C1 segment of cervical spinal cord (tissue), 14 donors: ENCODE data around the gene S100A10.
A peak's percentile ranks its signal among the peaks of the same experiment; 100 is the strongest.

Source experiments
- DNase-seq, 14 donors: peaks; one replicate each; lab custom pipeline; 2025; lab: John Stamatoyannopoulos, UW

S100A10 gene

DNA sequence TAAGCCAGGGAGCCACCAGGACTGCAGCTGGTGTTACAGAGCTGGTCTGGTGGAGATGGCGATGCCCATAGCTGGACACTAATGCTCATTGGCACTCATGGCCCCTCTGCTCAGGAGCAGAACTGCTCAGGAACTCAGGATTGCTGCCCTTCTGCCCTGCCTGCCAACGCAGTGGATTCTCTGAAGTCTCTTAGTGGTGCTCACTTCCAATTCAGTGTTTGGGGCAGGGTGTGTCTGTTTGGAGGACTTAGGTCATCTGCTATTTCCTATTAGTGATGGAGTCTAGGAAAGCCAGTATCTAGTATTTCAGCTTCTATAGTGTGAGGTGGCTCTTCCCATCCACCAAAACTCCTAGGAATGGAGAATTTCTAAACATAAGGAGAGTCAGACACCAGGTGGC, 29.1 kb downstream of the S100A10 start:
- no peak for DNase-seq

DNA sequence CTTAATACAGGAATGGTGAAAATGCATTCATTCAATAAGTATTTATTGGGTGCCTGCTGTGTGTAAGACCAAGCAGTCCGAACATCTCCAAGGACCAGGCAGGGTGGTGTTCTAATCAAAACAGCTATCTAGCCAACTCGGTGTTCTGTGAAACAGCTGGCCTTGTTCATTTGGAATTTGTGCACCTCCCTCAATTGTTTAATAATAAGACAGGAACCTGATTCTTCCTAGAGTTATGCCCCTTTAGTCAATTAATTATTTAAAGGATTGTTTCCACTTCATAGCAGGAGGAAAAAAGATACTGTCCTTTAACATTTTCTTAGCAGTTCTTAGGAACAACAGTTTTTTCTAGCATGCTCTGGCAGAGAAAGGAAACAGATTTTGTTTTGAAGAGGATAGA, 30.4 kb downstream of the S100A10 start:
- no peak for DNase-seq

DNA sequence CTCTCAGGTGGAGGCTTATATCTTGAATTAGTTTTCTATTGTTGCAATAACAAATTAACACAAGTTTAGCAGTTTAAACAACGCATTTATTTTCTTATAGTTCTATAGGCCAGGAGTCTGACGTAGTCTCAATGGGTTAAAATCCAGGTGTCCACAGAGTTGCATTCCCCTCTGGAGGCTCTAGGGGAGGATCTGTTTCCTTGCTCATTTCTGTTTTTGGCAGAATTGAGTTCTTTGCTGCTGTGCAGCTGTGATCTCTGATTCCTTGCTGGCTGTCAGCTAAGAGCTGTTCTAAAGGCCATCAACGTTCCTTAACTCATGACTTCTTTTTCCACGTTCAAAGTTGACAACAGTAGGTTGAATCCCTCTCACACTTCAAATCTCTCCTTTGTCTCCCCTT, 31.8 kb downstream of the S100A10 start:
- no peak for DNase-seq

DNA sequence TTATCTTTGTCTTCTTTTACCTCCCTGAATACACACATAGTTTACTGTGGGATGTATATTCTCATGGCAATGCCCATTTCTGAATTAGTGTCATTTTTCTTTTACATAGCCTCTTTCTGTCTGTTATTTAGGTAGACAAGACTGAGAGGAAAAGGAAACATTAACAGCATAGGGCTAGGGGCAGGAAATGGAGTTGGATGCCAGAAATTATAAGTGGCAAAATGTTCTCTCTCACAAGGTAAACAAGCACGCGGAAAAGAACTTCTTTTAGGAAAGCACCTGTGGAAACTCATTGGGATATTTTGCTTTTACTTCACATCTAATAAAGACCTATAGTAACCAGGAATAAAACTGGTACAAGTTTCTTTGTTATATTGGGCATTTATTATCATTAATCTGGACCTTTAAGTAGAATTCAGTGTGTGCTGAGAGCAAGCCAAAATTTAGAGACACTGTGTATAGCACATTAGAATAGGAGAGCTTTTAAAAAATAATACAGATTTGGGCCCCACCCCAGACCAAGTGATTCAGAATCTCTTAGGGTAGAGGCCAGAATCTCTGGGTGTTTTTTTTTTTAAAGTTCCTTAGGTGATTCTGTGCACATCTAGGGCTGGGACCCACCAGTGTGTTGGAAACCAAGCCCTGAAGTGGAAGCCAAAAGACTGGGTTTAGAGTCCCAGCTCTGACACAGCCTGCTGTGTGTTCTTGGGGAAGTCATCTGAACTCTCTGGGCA, 32.7 kb downstream of the S100A10 start:
- DNase-seq: no peak

DNA sequence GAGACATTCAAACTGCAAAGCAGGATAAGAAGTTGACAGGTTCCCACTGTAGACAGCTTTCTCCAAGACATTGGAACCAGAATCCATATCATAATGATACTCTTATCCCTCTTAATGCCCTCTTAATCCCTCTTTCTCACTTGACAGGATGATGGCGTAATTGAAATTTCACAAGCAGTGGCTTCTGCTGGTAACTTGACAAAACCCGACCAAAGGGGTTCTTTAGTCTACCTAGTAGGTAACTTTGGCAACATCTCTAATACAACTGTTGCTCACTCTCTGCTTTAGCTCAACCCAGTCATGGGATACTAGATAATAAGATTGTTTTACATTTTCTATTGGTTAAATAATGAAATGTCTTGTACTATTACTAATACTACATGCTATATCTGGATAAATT, 34.7 kb downstream of the S100A10 start:
- no peak for DNase-seq

DNA sequence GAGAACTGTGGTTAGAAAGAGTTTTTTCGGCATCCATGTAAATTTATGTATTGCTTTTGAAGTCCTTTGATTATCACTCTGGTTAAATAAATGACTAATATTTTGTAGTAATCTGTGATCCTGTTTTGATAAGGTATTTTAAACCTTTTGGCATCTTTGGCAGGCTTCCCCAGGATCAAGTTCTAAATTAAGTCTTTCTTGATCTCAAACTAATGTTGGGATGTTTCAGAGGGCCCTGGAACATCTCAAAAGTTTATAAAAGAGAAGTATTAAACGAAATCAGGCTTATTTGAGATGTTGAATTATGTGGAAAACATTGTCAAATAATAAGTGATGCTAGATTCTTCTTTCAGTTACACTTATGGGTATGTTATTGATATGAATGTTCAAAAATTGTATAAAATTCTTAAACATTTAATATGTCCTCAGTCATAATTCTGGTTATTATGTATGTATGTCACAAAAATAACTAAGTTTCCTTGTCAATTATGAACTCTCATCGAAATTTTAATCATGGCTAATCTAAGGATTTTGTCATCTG, 36.6 kb downstream of the S100A10 start:
- no peak for DNase-seq

DNA sequence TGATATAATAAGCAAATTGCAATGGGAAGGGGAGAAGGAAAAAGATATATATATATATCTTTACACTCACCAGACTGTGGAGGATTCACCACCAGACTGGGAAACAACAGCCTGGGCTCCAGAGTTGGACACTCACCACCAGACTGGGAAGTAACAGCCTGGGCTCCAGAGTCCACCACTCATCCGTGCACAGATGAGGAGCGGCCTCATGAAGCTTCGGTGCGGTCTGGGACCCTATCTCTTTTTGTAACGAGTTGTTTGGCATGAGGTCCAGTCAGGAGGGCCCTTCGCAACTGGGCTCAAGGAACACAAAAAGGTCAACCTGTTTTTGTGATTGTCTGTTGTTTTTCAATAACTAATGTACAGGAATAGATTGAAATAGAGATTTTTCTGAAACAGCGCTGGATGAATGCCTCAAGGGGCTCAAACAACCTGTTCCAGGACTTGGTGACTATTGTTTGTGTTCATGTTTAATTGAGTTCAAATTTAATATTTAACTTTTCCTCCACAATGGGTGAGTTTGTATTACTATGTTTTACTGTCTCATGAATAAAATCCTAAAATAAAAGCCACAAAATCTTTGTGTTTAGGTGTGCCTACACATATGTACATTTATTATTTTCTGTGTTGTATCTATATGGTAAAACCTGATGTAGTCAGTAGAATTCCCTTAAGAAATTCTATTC, 40.1 kb downstream of the S100A10 start:
- no peak for DNase-seq

DNA sequence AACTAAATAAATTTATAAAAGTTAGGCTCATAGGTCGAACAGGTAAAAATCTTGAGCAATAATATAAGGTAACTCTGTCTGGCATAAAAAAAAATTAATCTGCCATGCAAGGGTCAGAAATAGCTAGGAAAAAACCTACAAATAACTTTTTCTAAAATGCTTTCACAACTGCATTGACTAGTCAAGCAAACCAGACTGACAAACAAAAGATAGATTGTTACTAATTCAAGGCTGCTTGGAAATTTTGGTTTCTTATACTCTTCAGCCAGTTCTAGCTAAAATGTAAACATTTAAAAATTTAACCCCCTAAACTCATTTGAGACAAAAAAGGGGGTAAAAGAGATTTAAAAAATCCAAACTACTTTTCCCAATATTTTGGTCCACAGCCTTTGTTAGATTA, 40.8 kb downstream of the S100A10 start:
- no peak for DNase-seq

DNA sequence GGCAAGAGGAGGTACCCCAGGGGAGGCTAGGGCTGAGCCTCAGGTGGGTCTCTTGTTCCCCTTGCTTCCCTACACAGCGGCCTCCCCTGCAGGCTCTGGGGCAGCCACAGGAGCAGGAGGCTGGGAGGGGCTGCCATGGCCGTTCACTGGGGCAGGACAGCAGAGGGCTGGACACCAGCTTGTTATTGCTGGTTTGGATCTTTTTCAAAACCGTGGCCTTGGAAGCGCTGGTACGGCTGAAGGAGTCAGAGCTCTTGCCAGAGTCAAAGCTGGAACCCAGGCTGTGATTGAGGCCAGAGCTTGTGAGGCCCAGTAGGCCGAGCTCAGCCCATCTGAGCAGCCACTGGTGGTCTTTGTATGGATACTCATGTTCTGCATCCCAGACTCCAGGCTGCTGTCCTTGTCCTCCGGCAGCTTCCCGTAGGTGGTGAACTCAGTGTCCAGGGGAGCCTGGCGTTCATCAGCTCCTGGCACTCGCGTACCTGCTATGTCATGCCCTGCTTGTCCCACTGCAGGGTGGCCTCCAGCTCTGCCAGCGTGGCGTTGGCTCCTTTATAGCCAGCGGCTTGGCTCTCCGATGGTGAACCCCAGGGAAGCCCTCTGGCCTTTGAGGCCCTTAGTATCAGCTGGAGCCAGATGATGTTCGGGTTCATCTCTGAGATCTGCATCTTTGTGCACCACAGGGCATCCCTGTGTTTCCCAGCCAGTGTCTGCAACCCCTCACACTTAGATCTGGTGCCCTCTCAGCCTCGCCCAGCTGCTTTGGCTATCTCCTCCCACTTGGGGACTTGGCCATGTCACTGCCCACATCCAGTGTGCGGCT, 44.1 kb downstream of the S100A10 start:
- no peak for DNase-seq

DNA sequence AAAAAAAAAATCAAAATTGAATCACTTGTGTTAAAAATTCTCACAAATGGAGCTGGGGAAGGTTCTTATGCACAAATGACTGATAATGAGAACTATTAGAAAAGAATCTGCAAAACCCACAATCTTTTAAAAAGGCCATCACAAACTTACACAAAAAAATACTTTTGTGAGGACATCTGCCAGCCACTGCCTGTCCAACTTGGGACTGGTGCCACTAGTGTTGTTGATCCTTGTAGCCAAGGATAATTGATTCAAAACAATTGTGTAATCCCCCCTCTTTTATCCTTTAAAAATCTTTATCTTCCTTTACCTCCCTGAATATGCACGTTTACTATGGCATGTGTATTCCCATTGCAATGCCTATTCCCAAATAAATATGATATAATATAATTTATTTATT, 45.2 kb downstream of the S100A10 start:
- no peak for DNase-seq

DNA sequence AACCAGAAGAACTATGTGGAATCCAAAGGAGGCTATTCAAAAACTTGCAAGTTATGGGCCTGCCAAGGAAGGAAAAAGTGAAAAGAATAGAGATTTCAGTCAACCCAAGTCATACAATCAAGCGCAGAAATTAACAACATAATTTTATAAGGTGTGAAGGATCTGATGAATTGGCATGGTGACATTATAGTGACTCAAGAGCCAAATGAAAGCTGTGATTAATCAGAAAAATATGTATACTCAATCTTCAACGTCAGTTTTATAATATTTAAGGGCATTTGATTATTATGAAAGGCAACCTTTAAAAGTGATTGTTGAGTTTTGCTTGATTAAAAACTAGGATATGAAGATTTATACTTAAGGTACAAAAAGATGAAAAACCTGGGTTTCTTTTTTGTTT, 46.5 kb downstream of the S100A10 start:
- no peak for DNase-seq

DNA sequence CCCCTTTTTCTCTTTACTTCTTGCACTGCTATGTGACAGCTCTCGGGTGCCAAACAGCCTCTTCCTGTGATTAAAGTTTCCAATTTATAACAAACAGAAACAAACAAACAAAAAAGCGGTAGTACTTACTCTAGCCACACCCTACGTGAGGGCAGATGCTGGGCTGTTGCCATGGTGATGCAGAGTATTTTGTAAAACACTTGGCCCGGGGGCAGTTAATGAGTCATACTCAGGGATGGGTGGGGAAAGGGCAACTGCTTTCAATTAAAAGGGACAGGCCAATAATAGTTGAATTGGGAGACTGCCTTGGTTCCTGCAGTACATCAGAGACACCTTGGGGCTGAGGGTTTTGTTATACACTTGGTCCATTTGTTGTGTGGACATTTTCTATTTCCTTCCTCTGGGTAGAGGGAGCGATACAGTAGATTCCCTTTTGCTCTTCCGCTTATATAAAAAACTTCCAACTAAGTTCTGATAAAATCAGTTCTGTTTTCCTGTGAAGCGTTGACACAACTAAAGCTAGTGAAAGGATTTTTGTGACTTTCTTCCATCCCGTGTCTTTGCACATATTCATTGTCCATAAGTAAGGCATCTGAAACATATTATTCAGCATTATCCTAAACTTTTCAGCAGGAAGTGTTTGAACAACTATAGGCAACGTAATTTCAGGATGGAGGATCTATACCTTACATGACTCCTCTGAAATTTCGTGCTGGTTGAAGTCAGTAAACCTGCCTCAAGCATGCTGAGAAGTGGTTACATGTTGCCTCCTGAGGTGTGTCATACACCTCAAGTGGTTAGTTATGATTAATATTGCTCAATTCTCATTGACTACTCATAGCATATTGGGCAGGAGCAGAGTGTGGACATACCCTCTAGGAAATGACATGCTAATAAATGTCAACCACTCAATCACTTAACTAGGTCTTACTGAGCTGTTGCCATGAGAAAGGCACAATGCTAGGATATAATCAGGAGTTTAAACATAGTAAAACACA, 47.6 kb downstream of the S100A10 start:
- peak in 4 of 14 donors; percentile 13 to 38 (median 20) for DNase-seq

DNA sequence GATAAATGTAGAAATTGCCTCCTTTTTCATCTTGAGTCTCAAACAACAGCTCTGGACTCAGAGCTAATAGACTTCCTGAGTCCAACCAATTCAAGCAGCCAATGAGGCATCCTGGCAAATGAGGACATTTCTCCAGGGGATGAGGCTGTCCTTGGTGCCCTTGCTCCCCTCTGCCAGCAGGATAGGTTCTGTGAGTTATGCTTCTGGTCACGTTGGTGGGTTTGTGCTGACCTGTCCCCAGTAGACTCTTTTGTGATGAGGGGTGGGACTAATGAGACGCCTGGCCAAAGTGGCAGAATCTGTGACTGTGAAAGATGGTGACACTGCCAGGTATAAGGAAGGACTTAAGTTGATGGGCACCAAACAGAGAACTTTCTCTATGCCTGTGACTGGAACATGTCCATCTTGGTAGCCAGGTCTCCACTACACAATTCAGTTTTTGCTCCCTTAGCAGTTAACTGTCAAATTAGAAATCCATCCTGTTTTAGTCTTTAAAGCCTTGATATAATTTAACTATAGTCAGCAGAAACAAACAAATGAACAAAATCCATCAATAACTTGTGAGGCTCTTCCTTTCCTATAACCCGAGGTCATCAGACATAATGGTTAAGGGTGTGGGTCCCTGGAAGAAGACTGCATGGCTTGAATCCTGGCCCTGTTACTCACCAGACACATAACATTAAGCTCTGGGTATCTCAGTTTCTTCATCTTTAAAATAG, 48.6 kb downstream of the S100A10 start:
- DNase-seq: no peak

DNA sequence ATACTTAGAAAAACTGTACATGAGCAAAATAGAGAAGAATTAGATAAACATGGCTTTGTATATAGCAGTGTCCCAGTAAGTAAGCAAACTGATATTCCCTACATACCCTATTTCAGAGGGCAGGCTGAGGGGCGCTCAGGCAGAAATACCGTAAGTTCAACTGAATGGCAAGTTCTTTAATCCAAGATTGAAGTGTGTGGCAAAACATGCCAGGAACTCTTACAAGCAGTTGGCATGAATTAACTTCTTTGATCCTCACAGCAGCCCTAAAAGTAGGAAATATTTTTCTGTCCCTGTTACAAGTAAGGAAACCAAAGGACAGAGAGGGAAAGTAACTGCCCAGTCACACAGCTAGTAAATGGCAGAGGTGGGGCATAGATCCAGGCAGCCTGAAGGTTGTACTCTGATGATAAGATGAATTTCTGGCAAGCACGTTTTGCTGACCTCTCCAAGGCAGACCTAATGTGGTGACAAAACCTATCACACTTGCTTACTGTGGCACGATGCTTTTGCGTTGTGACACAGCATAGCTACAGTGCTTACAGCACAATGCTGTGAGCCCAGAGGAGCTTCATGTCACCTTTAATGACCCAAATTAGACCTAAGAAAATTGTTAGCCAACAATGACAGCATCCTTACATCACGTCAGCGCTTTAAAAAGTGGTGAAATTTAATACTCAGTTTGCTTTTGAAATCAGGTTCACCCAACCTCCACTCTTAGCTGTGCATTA, 49.4 kb downstream of the S100A10 start:
- no peak for DNase-seq

DNA sequence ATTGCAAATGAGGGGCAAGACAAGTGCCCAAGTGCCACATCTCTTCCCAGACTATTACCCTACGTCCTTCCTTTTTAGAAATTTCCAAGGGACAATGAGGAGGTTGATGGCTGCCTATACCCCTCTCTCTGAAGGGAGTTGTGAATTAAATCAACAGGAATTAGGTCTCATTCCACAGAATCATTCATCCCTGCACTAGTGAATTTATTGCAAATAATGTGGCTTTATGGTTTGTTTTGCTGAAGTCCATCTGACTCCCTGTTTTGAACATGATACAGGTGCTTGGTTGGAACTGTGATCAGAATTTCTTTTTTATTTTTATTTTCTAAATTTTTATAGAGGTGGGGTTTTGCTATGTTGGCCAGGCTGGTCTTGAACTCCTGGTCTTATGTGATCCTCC, 50.1 kb downstream of the S100A10 start:
- no peak for DNase-seq

DNA sequence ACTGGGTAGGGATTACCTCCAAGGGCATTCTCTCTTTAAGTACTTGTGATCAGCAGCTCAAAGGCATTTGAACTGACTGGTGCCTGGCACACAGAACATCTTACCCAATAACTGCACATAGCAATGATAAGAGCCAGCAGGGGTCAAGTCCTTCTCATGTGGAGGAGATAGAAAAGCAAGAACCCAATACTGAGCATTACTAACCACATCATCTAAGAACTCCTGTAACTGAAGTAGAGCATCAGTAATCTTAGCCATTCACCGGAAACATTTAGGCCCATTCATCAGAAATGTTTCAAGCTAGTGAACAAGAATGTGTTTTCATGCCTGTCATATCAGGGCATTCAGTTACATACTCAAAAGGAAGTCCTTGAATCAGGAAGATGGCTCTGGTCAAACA, 50.8 kb downstream of the S100A10 start:
- DNase-seq: no peak

DNA sequence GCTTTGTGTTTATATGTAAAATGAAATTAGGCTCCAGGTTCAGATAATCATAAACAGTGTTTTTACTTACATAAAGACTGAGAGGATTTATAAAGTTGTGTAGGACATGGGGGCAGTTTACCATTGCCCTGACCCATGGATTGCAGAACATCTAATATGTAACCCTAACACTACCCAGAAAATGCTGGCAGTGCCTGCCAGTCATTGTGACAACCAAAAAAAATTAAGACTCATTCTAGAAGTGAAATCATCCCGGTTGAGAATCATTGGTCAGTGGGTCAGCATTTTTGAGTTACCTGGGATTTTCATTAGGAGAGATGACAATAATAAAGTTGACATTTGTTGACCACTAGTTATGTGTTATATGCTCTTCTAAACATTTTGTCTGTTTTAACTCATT, 53.1 kb downstream of the S100A10 start:
- DNase-seq: no peak

DNA sequence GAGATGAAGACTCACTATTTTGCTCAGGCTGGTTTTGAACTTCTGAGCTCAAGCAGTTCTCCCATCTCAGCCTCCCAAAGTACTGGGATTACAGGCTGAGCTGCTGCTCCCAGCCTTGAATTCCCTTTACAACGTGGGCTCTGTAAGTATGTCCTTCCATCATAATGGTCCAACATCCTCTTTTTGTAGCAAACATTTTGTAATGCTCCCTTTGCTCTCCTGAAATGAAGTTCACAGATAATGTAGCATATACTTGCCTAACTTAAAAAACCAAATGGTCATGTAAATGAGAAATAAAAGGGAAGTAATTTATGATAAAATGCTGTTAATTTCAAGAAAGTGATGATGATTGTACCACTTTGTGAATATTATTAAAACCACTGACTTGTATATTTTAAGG, 53.9 kb downstream of the S100A10 start:
- no peak for DNase-seq

DNA sequence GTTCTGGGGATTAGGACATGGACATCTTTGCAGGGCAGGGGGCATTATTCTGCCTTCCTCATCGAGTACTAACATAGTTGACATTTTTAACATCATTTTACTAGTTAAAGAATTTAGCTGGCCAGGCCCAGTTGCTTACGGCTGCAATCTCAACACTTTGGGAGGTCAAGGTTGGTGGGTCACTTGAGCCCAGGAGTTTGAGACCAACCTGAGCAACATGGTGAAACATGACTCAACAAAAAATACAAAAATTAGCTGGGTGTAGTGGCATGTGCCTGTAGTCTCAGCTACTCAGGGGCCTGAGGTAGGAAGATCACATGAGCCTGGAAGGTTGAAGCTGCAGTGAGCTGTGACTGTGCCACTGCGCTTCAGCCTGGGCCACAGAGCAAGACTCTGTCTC, 54.5 kb downstream of the S100A10 start:
- no peak for DNase-seq

DNA sequence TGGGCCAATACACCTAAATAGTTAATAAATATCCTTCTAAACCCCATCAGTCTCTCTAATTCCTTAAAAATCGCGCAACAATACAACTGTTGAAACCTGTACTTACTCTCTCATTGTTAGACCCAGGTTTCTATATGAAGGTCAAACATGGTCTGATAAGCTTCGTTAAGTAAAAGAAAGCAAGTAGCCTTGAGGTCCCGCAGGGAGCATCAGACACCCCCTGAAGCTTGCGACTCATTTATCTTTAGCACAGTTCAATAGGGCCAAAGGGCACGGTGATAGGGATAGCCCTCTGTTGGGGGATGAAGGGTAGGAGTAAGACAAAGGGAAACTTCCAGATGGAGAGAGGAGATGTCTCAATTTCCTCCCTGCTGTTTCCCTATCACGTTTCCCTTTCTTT, 57.0 kb downstream of the S100A10 start:
- no peak for DNase-seq
